Fibroblast of villous mesenchyme (primary cell): ENCODE results near the gene POC1B. TPM values are rescaled to one million over a fixed set of nuclear protein-coding genes. Genes with fewer than 3 reads are reported as not detected.
A peak's percentile ranks its signal among the peaks of the same experiment; 100 is the strongest.

Experiments
- DNase-seq: peaks from one replicate; pipeline ENCODE4 v3.0.0-alpha.2; 2010; ENCODE audit warnings: low read depth
- H3K4me3 ChIP-seq: 2 replicates; pipeline ENCODE4 v1.5.1; 2011; ENCODE audit warnings: low read depth, mild to moderate bottlenecking, low read length
- total RNA-seq: library from RNA; depleted of rRNA; stranded (reverse); fragments of >200 nt; gene quantifications from 2 replicates; pipeline ENCODE4 v1.2.3, GENCODE V29; 2012
- TF ChIP-seq, protein P1 (sequence below): IDR thresholded peaks from 2 replicates; pipeline ENCODE4 v1.5.1; 2012; ENCODE audit warnings: low read depth, mild to moderate bottlenecking, low read length; ENCODE audit not compliant: insufficient read depth

The POC1B gene
- total RNA-seq, 1 donor = 35.0 TPM

DNA sequence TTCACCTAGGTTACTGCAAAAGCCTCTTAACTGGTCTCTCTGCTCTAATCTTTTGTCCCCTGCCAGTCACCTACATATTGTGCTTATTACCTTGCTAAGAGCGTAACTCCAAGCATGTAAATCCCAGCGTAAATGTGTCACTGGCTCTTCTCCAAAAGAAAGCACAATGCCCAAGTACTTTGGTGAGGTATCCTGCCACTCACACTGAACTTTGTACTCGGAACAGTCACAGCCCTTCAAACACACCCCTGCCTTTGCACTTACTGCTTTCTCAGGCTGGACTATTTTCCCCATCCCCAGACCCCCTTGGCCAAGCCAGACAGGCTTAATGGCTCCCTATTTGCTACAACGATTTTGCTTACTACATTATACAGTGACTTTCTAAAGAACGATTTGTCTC is 33.0 kb downstream of the POC1B start:
- DNase-seq = no peak
- no peak overlapping the region for H3K4me3 ChIP-seq
- TF ChIP-seq, protein P1, sequence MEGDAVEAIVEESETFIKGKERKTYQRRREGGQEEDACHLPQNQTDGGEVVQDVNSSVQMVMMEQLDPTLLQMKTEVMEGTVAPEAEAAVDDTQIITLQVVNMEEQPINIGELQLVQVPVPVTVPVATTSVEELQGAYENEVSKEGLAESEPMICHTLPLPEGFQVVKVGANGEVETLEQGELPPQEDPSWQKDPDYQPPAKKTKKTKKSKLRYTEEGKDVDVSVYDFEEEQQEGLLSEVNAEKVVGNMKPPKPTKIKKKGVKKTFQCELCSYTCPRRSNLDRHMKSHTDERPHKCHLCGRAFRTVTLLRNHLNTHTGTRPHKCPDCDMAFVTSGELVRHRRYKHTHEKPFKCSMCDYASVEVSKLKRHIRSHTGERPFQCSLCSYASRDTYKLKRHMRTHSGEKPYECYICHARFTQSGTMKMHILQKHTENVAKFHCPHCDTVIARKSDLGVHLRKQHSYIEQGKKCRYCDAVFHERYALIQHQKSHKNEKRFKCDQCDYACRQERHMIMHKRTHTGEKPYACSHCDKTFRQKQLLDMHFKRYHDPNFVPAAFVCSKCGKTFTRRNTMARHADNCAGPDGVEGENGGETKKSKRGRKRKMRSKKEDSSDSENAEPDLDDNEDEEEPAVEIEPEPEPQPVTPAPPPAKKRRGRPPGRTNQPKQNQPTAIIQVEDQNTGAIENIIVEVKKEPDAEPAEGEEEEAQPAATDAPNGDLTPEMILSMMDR = no peak

- DNase-seq = no peak
- no peak overlapping the region for H3K4me3 ChIP-seq
- TF ChIP-seq, protein P1 = no peak
Observed at GRCh38 chr12:89490922-89491321, 34.9 kb downstream of the POC1B start.

- no peak overlapping the region for H3K4me3 ChIP-seq
- TF ChIP-seq, protein P1 = no peak
- no peak for DNase-seq
Observed at GRCh38 chr12:89486264-89486663, 39.6 kb downstream of the POC1B start.

GRCh38 chr12:89484470-89484869 is 41.4 kb downstream of the POC1B start:
- TF ChIP-seq, protein P1 = no peak
- DNase-seq = no peak

GRCh38 chr12:89481213-89481914 is 44.5 kb downstream of the POC1B start:
- peak; percentile 81 for DNase-seq
- H3K4me3 ChIP-seq = no peak overlapping the region
- TF ChIP-seq, protein P1 = no peak

More at GRCh38 chr12:89484470-89484869, 41.4 kb downstream of the POC1B start:
- no peak overlapping the region for H3K4me3 ChIP-seq

- no peak overlapping the region for H3K4me3 ChIP-seq
- TF ChIP-seq, protein P1 = no peak
- no peak for DNase-seq
Observed at GRCh38 chr12:89479982-89480381, 45.9 kb downstream of the POC1B start.
